Endometrial microvascular endothelial cells (primary cell): ENCODE measurements around the gene ATF3. TPM values are rescaled to one million over a fixed set of nuclear protein-coding genes. Genes with fewer than 3 reads are reported as not detected.

Experiments used
- in situ Hi-C: cut with HindIII; loops from 2 replicates; pipeline ENCODE4 v1.10.0; 2017; ENCODE audit warnings: low sequenced_read_pairs, low pct_unique_long_range_greater_than_20kb; ENCODE audit errors: inconsistent ontology term
- total RNA-seq: library from RNA; depleted of rRNA; stranded (reverse); fragments of >200 nt; gene quantifications from one replicate; pipeline ENCODE4 v1.2.3, GENCODE V29; 2015; ENCODE audit errors: inconsistent ontology term

ATF3 gene
- total RNA-seq, 1 donor from 2014 or later = 2.6 TPM

DNA sequence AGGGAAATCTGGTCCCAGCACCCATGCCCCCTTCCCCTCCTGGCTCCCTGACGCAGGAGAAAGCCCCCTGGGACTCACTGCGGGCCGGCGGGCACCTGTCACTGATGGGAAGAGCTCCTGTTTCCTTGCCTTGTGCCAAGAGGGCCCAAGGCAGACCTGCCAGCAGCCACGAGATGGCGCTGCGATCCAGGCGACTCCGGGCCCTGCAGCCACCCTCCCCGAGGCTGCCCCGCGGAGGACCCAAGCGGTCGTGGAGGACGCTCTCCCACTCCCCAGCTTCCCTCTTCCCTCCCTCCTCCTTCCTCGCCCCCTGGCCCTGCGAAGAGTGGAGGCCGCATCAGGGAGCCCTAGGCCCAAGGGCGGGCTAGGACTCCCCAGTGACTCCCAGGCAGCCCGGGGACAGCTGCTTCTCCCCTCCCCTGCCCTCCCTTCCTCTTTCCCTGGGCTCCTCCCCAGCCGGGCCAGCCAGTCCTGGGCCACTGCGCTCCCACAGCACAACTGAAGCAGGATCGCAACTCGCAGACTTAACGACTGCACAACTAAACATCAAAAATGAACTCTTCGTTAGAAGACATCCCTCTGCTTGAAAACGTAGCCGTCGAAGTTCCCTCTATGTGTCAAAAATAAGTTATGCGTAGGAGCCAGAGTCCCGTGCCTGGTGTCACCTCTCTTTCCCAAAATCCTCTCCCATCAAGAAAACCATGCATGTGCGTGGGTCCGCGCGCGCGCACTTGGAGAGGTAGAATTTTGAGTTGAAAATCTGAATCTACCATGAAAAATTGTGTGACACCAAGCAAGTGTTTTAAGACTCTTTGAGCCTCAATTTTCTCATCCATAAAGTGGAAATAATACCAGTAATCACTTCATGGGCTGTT, 56.9 kb downstream of the ATF3 start:
- in situ Hi-C loops = no loop called here

- in situ Hi-C loops = no loop called here
Measured at GRCh38 chr1:212666116-212666775, 57.7 kb downstream of the ATF3 start.

GRCh38 chr1:212667223-212668139, 58.9 kb downstream of the ATF3 start:
- in situ Hi-C loops = no loop called here

DNA sequence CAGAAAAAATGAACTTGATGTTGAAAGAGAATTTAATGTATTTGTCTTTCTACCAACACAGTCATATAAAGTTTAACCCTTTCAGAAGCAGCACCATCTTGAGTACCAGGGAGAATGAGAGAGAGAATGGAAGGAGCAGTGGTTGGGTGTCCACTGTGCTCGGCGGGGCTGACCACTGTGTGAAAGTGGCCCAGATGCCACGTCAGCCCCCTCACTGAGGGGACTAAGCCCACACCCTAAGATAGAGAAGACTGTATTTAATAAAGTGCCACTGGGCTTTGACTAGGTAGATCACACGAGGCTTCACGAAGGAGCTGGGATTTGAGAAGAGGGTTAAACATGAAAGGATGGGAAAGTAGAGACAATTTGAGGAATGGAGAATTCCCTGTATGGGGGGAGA, 59.9 kb downstream of the ATF3 start:
- in situ Hi-C loops = no loop called here

DNA sequence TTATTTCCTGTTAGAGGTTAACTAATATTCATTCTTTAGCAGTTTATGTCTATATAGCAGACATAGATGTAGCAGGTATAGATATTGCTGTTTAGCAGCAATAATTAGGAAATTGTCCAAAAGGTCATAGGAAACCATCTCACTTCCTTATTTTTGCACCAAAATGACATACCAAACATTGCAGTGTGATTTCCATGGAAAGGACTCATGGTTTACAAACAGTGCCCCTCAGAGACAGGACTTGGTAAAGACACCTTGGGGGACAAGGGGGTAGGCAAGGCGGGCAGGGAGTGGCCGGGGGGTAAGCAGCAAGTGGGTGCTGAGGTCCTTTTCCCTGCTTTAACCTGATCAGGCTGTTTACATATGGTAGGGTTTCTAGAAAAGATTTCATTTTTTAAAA, 60.5 kb downstream of the ATF3 start:
- in situ Hi-C loops = no loop called here

- in situ Hi-C loops = no loop called here
Measured at GRCh38 chr1:212669600-212669999, 61.0 kb downstream of the ATF3 start.

DNA sequence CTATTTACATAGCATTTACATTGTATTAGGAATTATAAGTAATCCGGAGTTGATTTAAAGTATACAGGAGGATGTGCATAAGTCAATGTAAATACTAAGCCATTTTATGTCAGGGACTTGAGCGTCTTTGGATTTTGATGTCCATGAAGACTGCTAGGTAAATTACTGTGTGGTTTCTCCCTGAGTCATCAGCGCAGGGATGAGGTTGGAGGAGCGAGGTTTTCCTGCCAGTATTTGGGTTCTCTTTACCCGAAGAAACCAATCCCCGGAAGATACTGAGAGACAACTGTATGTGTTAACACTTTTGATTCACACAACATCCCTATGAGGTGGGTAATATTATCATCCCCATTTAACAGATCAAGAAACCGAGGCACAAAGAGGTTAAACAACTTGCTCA, 61.7 kb downstream of the ATF3 start:
- in situ Hi-C loops = loop anchor here (10.0 kb wide), 1 partner anchor 206 kb away; no protein-coding TSS in a partner anchor

Other genes with a start within 250 kb of the ATF3 start
- gene PACC1, start 193.9 kb upstream of the ATF3 start, total RNA-seq = 20.0 TPM
- 22.1 TPM for gene NENF, start 175.8 kb upstream of the ATF3 start, total RNA-seq
- not detected for gene BATF3, start 91.1 kb downstream of the ATF3 start, total RNA-seq
- gene NSL1, start 183.0 kb downstream of the ATF3 start, total RNA-seq = 29.1 TPM
- 16.6 TPM for gene TATDN3, start 183.1 kb downstream of the ATF3 start, total RNA-seq
- gene SPATA45, start 238.9 kb downstream of the ATF3 start, total RNA-seq = not detected
- gene FLVCR1, start 249.5 kb downstream of the ATF3 start, total RNA-seq = 6.2 TPM